ENCODE data around the gene RPTOR. TPM values are rescaled to one million over a fixed set of nuclear protein-coding genes. Genes with fewer than 3 reads are reported as not detected.

Gene RPTOR
- total RNA-seq, 2 experiments from 2014 or later, result 43.6 to 47.2 TPM

GRCh38 chr17:80510132-80510531 lies 34.5 kb upstream of the RPTOR start:
- H3K4me3 Mint-ChIP-seq, result no peak overlapping the region
- no peaks in the 10 kb centered on the region for H3K9me3 Mint-ChIP-seq
- peaks cover 9% of the 10 kb centered on the region for H3K27me3 Mint-ChIP-seq
- H3K27ac Mint-ChIP-seq, result no peak overlapping the region
- H3K36me3 Mint-ChIP-seq, result no peaks in the 10 kb centered on the region
- peaks cover 3% of the 10 kb centered on the region for H3K4me1 Mint-ChIP-seq
- DNase-seq, result no peak

GRCh38 chr17:80510772-80511171 lies 33.9 kb upstream of the RPTOR start:
- no peak overlapping the region for H3K27ac Mint-ChIP-seq
- H3K4me1 Mint-ChIP-seq, result peaks cover 3% of the 10 kb centered on the region
- H3K9me3 Mint-ChIP-seq, result no peaks in the 10 kb centered on the region
- H3K4me3 Mint-ChIP-seq, result no peak overlapping the region
- H3K27me3 Mint-ChIP-seq, result peaks cover 9% of the 10 kb centered on the region
- no peaks in the 10 kb centered on the region for H3K36me3 Mint-ChIP-seq
- DNase-seq, result no peak

- H3K9me3 Mint-ChIP-seq, result no peaks in the 10 kb centered on the region
- DNase-seq, result no peak
- peaks cover 9% of the 10 kb centered on the region for H3K27me3 Mint-ChIP-seq
- no peak overlapping the region for H3K4me3 Mint-ChIP-seq
- H3K36me3 Mint-ChIP-seq, result no peaks in the 10 kb centered on the region
- H3K4me1 Mint-ChIP-seq, result peaks cover 3% of the 10 kb centered on the region
- H3K27ac Mint-ChIP-seq, result no peak overlapping the region
These were observed 33.1 kb upstream of the RPTOR start for GRCh38 chr17:80511222-80512180.

DNA sequence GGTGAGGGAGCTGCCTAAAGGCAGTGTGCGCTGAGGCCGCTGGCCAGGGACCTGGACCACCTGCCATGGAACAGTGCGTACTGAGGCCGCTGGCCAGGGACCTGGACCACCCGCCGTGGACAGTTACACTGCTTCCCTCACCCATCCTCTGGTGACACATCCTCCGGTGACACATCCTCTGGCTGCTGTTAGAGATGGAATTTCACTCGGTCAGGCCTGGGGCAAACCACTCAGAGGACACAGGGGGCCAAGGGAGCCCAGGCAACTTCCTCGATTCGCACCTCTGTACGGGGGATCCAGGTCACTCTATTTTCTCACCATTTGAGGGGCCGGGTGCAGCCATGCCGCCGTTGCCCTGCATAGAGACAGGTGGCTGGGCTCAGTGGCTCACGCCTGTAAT lies 32.4 kb upstream of the RPTOR start:
- no peak overlapping the region for H3K27ac Mint-ChIP-seq
- peaks cover 12% of the 10 kb centered on the region for H3K27me3 Mint-ChIP-seq
- H3K36me3 Mint-ChIP-seq, result no peaks in the 10 kb centered on the region
- H3K9me3 Mint-ChIP-seq, result no peaks in the 10 kb centered on the region
- no peak overlapping the region for H3K4me3 Mint-ChIP-seq
- no peak for DNase-seq
- peaks cover 3% of the 10 kb centered on the region for H3K4me1 Mint-ChIP-seq

DNA sequence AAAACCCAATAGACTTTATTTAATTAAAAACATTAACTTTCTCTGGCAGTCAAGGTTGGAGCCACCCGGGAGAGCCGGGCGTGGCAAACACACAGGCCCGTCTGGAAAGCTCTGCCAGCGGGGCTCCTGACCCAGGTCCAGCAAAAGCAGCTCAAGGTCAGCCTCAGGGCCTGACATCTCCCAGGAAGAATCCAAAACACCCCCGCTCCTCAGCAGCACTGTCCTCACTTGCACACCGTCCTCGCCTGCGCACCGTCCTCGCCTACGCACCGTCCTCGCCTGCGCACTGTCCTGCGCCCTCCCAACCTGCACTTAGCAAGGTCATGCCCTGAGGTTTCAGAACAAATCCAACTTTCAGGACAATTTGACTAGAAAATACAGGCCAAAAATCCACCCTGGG lies 31.4 kb upstream of the RPTOR start:
- Mint-ChIP-seq H3K27ac (no peak overlapping the region), H3K9me3 (no peaks in the 10 kb centered on the region), H3K4me3 (no peak overlapping the region), H3K27me3 (peaks cover 12% of the 10 kb centered on the region), H3K36me3 (no peaks in the 10 kb centered on the region), H3K4me1 (no peaks in the 10 kb centered on the region)
- no peak for DNase-seq

DNA sequence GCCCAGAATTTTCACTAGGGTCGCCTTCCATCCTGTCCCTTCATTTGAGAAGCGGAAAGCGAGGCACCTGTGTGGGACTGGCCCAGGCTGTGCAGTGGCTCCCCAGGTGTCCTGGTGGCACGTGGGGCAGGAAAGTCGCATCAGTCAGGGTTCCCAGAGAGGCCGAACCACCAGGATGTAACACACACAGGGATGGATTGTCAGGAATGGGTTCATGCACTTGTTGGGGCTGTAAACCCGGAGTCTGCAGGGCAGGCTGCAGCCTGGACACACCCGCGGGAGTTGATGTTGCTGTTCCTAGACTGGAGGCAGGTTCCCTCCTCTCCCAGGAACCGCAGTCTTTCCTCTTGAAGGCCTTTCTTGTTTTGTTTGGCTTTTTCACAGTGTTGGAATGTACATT lies 30.7 kb upstream of the RPTOR start:
- DNase-seq, result no peak
- Mint-ChIP-seq H3K4me1 (no peaks in the 10 kb centered on the region), H3K4me3 (no peak overlapping the region)

DNA sequence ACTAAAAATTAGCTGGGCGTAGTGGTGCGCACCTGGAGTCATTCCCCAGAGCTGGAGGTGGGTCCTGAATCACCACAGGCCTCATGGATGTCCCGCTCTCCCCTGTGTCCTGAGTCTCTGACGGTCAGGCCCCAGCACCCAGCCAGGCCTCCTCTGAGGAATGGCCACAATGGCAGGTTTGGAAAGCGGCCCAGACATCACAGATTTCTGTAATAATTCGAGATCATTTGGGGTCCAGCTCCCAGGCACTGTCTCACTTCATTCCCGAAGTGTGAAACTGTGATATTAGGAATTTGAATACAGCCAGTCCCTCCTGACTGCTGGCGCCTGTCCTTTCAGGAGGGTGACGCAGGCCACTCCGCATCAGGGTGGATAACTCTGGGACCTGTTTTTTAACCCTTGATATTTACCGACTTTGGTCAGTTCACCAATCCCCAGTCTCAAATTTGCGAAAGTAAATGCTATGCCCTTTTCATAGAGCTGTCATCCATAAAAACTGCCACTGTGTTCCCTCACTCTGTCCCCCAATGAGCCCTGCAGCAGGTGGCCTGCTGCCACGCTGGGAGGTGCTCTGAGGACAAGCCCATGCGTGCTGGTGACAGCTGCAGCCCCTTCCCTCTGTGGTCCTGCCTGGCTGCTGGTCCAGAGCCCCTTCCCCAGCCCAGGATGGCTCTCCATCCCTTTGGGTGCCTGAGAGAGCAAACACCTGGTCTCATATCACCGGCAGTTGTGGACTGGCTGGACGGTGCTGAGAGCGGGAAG lies 28.3 kb upstream of the RPTOR start:
- Mint-ChIP-seq H3K9me3 (no peaks in the 10 kb centered on the region), H3K27ac (no peak overlapping the region), H3K4me1 (no peaks in the 10 kb centered on the region), H3K27me3 (peaks cover 12% of the 10 kb centered on the region), H3K36me3 (no peaks in the 10 kb centered on the region), H3K4me3 (no peak overlapping the region)
- DNase-seq, result no peak

More for the DNA sequence above, 30.7 kb upstream of the RPTOR start:
- H3K9me3 Mint-ChIP-seq, result no peaks in the 10 kb centered on the region
- H3K27me3 Mint-ChIP-seq, result peaks cover 12% of the 10 kb centered on the region
- H3K36me3 Mint-ChIP-seq, result no peaks in the 10 kb centered on the region
- H3K27ac Mint-ChIP-seq, result no peak overlapping the region

DNA sequence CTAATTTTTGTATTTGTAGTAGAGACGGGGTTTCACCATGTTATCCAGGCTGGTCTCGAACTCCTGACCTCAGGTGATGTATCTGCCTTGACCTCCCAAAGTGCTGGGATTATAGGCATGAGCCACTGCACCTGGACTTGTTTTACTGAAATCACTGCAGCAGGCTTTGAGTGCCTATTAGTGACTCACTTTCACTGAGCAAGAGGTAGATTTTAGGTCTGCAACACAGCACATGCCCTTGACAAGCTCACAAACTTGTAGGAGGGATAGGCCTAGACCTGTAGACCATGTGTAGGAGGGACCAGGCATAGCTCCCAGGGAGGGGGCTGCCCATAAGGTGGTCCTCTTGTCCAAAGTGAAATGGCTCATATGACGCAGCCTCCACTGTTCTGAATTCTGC lies 27.0 kb upstream of the RPTOR start:
- no peaks in the 10 kb centered on the region for H3K9me3 Mint-ChIP-seq
- H3K27me3 Mint-ChIP-seq, result peaks cover 7% of the 10 kb centered on the region
- H3K4me3 Mint-ChIP-seq, result no peak overlapping the region
- no peak overlapping the region for H3K27ac Mint-ChIP-seq
- DNase-seq, result no peak
- H3K4me1 Mint-ChIP-seq, result no peaks in the 10 kb centered on the region
- H3K36me3 Mint-ChIP-seq, result no peaks in the 10 kb centered on the region

DNA sequence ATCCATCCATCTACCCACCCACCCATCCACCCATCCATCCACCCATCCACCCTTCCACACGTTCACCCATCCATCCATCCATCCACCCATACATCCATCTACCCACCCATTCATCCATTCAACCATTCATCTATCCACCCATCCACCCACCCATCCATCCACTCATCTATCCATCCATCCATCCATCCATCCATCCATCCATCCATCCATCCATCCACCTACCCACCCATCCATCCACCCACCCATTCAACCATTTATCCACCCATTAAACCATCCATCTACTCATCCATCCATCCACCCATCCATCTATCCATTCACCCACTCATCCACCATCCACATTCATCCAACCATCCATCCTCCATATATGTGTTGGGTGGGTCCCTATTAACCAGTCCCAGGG lies 26.2 kb upstream of the RPTOR start:
- Mint-ChIP-seq H3K4me3 (no peak overlapping the region), H3K9me3 (no peaks in the 10 kb centered on the region), H3K27me3 (peaks cover 5% of the 10 kb centered on the region), H3K4me1 (no peaks in the 10 kb centered on the region), H3K36me3 (no peaks in the 10 kb centered on the region), H3K27ac (no peak overlapping the region)
- DNase-seq, result no peak

- H3K36me3 Mint-ChIP-seq, result no peaks in the 10 kb centered on the region
- DNase-seq, result no peak
- H3K27me3 Mint-ChIP-seq, result peaks cover 7% of the 10 kb centered on the region
- H3K4me3 Mint-ChIP-seq, result no peak overlapping the region
- H3K4me1 Mint-ChIP-seq, result no peaks in the 10 kb centered on the region
- no peak overlapping the region for H3K27ac Mint-ChIP-seq
- no peaks in the 10 kb centered on the region for H3K9me3 Mint-ChIP-seq
These were observed 25.4 kb upstream of the RPTOR start for GRCh38 chr17:80519091-80519781.

- Mint-ChIP-seq H3K4me1 (no peaks in the 10 kb centered on the region), H3K4me3 (no peak overlapping the region)
These were observed 23.7 kb upstream of the RPTOR start for GRCh38 chr17:80520810-80521455.

GRCh38 chr17:80523054-80523744 lies 21.4 kb upstream of the RPTOR start:
- no peak for DNase-seq
- H3K27ac Mint-ChIP-seq, result no peak overlapping the region
- no peaks in the 10 kb centered on the region for H3K4me1 Mint-ChIP-seq
- peaks cover 31% of the 10 kb centered on the region for H3K27me3 Mint-ChIP-seq
- H3K9me3 Mint-ChIP-seq, result no peaks in the 10 kb centered on the region
- H3K36me3 Mint-ChIP-seq, result no peaks in the 10 kb centered on the region
- H3K4me3 Mint-ChIP-seq, result no peak overlapping the region

More at GRCh38 chr17:80520810-80521455, 23.7 kb upstream of the RPTOR start:
- DNase-seq, result no peak
- Mint-ChIP-seq H3K27ac (no peak overlapping the region), H3K36me3 (no peaks in the 10 kb centered on the region), H3K9me3 (no peaks in the 10 kb centered on the region), H3K27me3 (peaks cover 13% of the 10 kb centered on the region)

GRCh38 chr17:80523956-80524712 lies 20.5 kb upstream of the RPTOR start:
- H3K9me3 Mint-ChIP-seq, result no peaks in the 10 kb centered on the region
- no peaks in the 10 kb centered on the region for H3K4me1 Mint-ChIP-seq
- H3K27ac Mint-ChIP-seq, result no peak overlapping the region
- H3K36me3 Mint-ChIP-seq, result no peaks in the 10 kb centered on the region
- no peak for DNase-seq
- peaks cover 31% of the 10 kb centered on the region for H3K27me3 Mint-ChIP-seq
- no peak overlapping the region for H3K4me3 Mint-ChIP-seq

Data from activated naive CD8-positive, alpha-beta T cell treated with anti-CD3 and anti-CD28 coated beads for 36 hours (primary cell).